Choroid plexus epithelial cell (primary cell): ENCODE results near the gene KRT1.

Source experiments
- DNase-seq: peaks from one replicate; pipeline ENCODE4 v3.0.0-alpha.2; 2010; ENCODE audit warnings: low read depth
- H3K4me3 ChIP-seq: 2 replicates; pipeline ENCODE4 v1.5.1; 2011; ENCODE audit warnings: low read depth, mild to moderate bottlenecking, control low read depth, low read length, moderate library complexity
- TF ChIP-seq, protein P1 (sequence below): conservative IDR thresholded peaks from 2 replicates; pipeline ENCODE4 v1.5.1; 2011; ENCODE audit warnings: low read depth, mild to moderate bottlenecking, control low read depth, inconsistent platforms, low read length, moderate library complexity

The KRT1 gene

DNA sequence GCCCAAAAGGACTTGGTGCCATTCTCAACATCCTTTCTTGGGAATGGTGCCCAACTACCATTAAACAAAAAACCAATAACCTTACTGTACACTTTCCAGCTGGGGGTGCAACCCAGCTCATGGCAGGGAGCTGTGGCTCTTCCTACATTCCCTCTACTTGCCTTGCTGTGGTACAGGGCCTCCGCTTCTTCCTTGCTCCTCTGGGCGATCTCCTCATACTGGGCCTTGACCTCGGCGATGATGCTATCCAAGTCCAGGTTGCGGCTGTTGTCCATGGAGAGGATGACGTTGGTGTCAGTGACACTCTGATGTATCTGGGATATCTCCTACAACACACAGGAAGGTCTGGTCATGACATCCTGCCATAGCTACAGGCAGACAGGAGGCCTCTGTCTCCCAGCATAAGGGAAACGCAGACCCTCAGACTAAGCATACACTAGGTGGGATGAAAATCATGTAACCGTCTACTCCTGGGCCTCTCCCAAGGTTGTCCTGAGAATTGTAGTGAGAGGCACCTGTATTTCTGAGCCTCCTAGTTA is 32.1 kb downstream of the KRT1 start:
- DNase-seq = no peak
- no peak overlapping the region for H3K4me3 ChIP-seq
- TF ChIP-seq, protein P1, sequence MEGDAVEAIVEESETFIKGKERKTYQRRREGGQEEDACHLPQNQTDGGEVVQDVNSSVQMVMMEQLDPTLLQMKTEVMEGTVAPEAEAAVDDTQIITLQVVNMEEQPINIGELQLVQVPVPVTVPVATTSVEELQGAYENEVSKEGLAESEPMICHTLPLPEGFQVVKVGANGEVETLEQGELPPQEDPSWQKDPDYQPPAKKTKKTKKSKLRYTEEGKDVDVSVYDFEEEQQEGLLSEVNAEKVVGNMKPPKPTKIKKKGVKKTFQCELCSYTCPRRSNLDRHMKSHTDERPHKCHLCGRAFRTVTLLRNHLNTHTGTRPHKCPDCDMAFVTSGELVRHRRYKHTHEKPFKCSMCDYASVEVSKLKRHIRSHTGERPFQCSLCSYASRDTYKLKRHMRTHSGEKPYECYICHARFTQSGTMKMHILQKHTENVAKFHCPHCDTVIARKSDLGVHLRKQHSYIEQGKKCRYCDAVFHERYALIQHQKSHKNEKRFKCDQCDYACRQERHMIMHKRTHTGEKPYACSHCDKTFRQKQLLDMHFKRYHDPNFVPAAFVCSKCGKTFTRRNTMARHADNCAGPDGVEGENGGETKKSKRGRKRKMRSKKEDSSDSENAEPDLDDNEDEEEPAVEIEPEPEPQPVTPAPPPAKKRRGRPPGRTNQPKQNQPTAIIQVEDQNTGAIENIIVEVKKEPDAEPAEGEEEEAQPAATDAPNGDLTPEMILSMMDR = no peak

DNA sequence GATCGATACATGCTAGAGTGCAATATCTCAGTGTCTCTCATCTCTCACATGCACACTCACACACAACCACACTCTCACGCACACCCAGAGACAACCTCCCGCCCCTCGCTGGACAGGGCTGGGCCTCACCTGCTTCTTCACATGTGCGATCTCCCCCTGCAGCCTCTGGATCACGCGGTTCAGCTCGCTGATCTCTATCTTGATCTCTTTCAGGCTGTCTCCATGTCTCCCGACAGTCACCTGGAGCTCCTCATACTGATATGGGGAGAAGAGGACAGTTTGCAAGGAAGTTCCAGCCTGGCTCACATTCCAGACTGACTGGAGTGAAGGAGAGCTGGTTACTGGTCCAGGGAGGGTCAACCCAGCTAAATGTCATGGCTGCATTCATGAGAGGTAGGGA is 32.6 kb downstream of the KRT1 start:
- TF ChIP-seq, protein P1 = no peak
- DNase-seq = no peak
- no peak overlapping the region for H3K4me3 ChIP-seq

DNA sequence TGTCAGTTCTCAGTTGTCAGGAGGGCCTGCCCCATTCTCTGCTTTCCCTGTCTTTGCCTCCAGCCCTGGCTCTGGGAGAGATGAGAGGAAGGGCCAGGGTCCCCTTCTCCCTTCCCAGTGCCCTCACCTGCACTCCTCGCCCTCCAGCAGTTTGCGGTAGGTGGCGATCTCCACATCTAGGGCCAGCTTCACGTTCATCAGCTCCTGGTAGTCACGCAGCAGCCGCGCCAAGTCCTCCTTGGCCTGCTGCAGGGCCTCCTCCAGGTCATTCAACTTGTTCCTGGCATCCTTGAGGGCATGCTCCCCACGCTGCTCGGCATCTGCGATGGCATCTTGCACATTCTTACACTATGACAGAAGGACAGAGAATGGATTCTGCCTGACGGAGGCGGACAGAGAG is 33.6 kb downstream of the KRT1 start:
- TF ChIP-seq, protein P1 = no peak
- H3K4me3 ChIP-seq = no peak overlapping the region
- no peak for DNase-seq

DNA sequence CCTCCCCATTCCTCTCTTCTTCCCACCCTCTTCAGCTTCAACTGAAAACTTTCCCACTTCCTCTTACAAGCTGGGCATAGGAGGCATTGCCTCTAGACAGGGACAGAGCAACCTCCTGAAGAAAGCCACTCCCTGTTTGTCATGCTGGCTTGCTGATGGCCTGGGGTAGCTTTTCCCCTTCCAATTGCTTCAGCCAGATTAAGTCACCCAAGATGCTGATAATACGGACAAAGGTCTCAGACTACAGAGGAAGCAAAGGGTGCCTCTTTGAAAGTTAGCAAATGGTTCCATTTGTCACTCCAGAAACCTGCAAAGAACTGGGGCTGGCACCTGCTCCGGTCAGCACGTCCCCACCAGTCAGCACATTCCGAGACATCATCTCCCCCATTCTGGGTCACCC is 34.2 kb downstream of the KRT1 start:
- DNase-seq = no peak
- no peak overlapping the region for H3K4me3 ChIP-seq
- TF ChIP-seq, protein P1 = no peak

DNA sequence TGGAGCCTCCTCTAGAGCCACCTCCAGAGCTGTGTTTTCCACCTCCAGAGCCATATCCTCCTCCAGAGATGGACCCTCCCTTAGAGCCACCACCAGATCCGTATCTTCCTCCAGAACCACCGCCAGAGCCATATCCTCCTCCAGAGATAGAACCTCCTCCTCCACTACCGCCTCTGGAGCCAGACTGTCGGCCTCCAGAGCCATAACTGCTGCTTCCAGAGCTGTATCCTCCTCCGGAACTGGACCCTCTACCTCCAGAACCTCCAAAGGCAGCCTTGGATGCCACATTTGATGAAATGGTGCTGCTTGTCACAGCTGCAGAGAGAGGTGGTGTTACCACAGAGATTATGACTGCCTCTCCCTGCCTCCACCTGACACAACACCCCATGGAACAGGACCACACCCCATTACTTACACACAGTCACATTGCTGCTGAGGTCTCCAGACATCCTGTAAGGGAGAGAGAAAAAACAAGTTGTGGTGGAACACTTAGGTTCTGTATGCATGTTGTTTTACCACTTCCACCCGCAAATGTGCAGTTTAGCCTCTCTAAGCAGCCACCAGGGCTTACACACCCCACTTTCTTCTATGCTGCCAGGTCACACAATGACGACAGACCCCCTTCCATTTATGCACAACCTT is 35.0 kb downstream of the KRT1 start:
- H3K4me3 ChIP-seq = no peak overlapping the region
- TF ChIP-seq, protein P1 = no peak
- no peak for DNase-seq

DNA sequence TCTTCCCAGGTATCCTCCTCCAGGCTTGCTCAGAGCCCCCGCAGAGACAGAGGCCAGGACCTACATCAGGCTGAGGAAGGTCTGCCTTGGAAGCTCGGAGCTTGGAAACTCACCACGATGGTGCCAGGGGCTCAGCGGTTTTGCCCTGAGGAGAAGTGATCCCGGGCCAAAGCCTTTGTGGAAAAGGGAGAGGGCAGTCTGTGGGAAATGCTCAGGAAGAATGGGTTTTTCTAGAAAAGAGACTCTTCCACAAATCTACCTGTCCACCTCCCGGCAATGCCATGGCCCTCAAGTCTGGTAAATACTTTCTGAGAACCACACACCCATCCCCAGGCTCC is 36.2 kb downstream of the KRT1 start:
- DNase-seq = no peak
- TF ChIP-seq, protein P1 = no peak
- H3K4me3 ChIP-seq = no peak overlapping the region
